ENCODE results near the gene RRAD.

RRAD gene

DNA sequence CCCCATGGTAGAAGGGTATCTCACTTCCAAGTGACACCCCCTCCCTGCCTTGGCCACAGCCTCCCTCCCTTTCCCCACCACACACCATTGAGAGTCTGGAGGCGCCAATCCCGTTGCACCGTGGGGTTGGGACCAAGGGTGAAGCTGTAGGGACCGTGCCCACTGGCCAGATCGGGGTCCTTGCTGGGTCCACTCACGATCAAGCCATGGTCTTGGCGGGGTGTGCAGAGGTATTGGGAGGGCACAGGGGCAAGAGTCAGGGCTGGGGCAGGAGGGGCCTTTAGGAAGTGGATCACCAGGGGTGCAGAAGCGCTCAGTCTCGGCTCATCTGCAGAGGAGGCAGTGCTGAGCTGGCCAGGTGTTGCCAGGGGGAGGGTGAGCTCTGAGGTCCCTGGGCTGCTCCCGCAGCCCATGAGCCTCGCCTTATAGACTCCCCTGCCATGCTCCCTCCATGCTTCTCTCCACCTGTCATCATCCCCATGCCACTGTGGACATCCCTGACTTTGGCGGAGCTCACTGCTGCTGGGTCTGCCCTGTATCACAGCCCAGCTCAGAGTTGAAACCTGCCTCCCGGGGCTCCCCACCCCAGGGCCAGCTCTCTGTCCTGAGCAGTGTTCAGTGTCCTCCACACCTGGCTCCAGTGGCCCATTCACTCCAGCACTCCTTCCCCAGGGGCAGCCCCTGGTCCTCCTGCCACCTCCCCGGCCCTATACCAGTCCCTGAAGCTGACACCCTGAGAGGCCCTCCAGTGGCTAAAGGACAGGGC lies 15.0 kb downstream of the RRAD start:
- H3K27me3 ChIP-seq (replicated peaks; ENCODE audit: control insufficient read depth, insufficient read depth, low read length) = no peaks in the 10 kb centered on the region; the same call in none of the 2 replicates
- no peak overlapping the region for H3K4me3 ChIP-seq (replicated peaks; ENCODE audit: low read depth, low read length)
- DNase-seq (ENCODE audit: extremely low read depth, insufficient read length) = no peak
- no peaks in the 10 kb centered on the region for H3K36me3 ChIP-seq (ENCODE audit: control insufficient read depth, insufficient read depth, low read length)
- TF ChIP-seq, protein P1, sequence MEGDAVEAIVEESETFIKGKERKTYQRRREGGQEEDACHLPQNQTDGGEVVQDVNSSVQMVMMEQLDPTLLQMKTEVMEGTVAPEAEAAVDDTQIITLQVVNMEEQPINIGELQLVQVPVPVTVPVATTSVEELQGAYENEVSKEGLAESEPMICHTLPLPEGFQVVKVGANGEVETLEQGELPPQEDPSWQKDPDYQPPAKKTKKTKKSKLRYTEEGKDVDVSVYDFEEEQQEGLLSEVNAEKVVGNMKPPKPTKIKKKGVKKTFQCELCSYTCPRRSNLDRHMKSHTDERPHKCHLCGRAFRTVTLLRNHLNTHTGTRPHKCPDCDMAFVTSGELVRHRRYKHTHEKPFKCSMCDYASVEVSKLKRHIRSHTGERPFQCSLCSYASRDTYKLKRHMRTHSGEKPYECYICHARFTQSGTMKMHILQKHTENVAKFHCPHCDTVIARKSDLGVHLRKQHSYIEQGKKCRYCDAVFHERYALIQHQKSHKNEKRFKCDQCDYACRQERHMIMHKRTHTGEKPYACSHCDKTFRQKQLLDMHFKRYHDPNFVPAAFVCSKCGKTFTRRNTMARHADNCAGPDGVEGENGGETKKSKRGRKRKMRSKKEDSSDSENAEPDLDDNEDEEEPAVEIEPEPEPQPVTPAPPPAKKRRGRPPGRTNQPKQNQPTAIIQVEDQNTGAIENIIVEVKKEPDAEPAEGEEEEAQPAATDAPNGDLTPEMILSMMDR (IDR thresholded peaks at IDR 0.05; ENCODE audit: insufficient read depth, low read length, poor library complexity, severe bottlenecking) = no peak

DNA sequence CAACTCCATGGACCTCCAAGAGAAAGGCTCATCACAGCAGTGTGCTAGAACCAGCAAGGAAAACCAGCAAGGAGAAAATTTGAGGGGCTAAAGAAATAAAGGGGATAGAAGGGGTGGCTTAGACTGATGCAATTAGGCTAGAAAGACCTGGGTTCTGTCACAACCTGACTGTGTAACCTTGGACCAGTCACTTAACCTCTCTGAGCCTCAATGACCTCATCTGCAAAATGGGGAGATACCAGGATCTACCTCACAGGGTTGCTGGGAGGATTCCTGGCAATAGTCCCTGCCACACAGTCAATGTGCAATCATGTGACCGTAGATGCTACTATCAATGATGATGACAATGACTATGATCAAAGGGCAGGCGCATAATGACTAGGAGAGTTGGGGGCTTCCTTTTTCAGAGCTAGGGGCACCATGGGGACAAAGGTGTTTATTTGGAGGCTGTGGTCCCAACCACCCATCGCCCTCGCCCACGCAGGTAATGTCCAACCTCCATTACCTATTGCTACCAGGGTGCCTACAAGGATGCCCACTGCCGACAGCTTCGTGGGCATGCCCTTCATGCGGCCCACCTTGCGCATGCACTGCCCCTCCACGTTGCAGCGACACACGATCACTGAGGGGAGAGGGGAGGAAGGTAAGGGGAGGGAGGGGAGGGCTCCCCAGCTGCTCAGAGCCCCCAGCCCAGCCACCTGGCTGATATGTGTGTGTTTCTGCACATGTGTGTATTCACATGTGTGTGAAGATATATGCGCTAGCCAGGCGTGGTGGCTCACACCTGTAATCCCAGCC lies 16.4 kb downstream of the RRAD start:
- no peak overlapping the region for H3K4me3 ChIP-seq (replicated peaks; ENCODE audit: low read depth, low read length)
- no peaks in the 10 kb centered on the region for H3K36me3 ChIP-seq (ENCODE audit: control insufficient read depth, insufficient read depth, low read length)
- no peak for DNase-seq (ENCODE audit: extremely low read depth, insufficient read length)
- no peaks in the 10 kb centered on the region; the same call in 1 of the 2 replicates for H3K27me3 ChIP-seq (replicated peaks; ENCODE audit: control insufficient read depth, insufficient read depth, low read length)
- TF ChIP-seq, protein P1 (IDR thresholded peaks at IDR 0.05; ENCODE audit: insufficient read depth, low read length, poor library complexity, severe bottlenecking) = no peak

DNA sequence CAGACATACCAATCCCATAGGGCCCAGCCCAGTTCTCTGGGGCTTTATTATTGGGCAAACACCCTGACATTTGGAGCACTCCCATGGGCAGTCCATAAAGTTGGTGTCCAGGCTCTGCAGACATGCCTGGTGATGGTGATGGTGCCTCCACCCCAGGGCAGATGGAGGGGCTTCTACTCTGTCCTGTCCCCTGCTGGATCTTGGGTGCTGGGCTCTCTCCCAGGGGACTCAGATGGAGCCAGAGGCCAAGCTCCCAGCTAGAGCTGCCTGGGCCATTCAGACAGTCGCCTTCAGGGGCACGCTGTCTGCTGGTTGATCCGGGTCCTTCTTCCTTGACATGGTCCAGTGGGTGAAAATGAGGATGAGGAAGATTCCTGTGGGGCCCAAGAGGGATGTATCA lies 17.2 kb downstream of the RRAD start:
- Histone ChIP-seq H3K4me3 (replicated peaks; ENCODE audit: low read depth, low read length) (no peak overlapping the region), H3K36me3 (ENCODE audit: control insufficient read depth, insufficient read depth, low read length) (no peaks in the 10 kb centered on the region), H3K27me3 (replicated peaks; ENCODE audit: control insufficient read depth, insufficient read depth, low read length) (no peaks in the 10 kb centered on the region; the same call in 1 of the 2 replicates)
- DNase-seq (ENCODE audit: extremely low read depth, insufficient read length) = no peak
- TF ChIP-seq, protein P1 (IDR thresholded peaks at IDR 0.05; ENCODE audit: insufficient read depth, low read length, poor library complexity, severe bottlenecking) = no peak

DNA sequence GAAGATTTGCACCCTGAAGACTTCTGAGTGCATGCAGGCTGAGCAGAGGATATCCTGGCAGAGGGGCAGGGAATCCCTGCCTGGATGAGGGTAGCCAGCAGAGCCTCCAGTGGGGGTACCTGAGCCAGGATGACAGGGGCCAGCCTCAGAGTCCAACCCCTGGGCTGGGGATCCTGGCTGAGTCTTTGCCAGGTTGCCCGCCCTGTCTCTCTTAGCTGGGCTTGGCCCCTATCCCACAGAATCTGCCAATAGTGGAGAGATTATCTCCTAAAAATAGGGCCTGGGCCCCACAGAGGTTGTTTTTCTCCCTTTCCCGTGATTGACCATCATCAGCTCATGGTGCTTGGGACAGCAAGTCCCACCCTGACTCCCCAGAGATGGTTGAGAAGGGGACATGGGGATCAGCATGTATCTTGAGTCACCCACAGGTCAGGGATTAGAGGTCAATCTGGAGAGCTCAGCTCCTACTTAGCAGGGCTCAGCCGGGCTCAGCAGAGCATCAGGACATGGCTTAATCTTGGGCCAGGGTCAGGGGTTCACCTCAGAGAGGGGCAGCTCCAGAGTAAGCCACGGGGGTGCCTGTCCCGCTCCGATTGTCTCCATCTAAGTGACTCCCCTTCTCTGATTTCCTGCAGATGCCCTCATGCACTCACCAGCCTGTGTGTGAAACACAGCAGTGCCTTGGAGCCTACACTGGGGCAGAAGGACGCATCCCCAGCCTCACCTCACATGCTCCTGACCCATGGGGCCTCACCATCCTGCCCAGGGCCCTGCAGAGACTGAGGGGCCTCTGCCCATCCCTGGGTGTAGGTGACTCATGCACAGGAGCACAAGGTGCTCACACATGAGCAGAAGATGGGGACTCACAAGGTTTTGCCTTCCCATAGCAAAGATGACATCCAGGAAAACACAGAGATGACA lies 18.2 kb downstream of the RRAD start:
- H3K27me3 ChIP-seq (replicated peaks; ENCODE audit: control insufficient read depth, insufficient read depth, low read length) = no peaks in the 10 kb centered on the region; the same call in 1 of the 2 replicates
- H3K4me3 ChIP-seq (replicated peaks; ENCODE audit: low read depth, low read length) = no peak overlapping the region
- TF ChIP-seq, protein P1 (IDR thresholded peaks at IDR 0.05; ENCODE audit: insufficient read depth, low read length, poor library complexity, severe bottlenecking) = no peak
- DNase-seq (ENCODE audit: extremely low read depth, insufficient read length) = no peak
- no peaks in the 10 kb centered on the region for H3K36me3 ChIP-seq (ENCODE audit: control insufficient read depth, insufficient read depth, low read length)

Data from GM06990 (cell line).